Pulmonary artery endothelial cell (primary cell): ENCODE results near the gene CENPVL1. TPM values are rescaled to one million over a fixed set of nuclear protein-coding genes. Genes with fewer than 3 reads are reported as not detected.

Experiments
- total RNA-seq: library from RNA; depleted of rRNA; stranded (reverse); fragments of >200 nt; gene quantifications from 2 replicates; pipeline ENCODE4 v1.2.3, GENCODE V29; 2014

CENPVL1 gene
- total RNA-seq, 1 donor from 2014 or later: not detected

Other genes with a start within 250 kb of the CENPVL1 start
- gene NUDT11, start 213.9 kb upstream of the CENPVL1 start, total RNA-seq: 7.9 and 13.0 TPM in 2 replicates
- not detected in 2 replicates for gene CENPVL3, start 91.6 kb upstream of the CENPVL1 start, total RNA-seq
- gene CENPVL2, start 27.7 kb upstream of the CENPVL1 start, total RNA-seq: not detected in 2 replicates
- gene GSPT2, start 32.9 kb downstream of the CENPVL1 start, total RNA-seq: 4.8 and 6.5 TPM in 2 replicates
- 59.3 and 85.8 TPM in 2 replicates for gene MAGED1, start 183.1 kb downstream of the CENPVL1 start, total RNA-seq